GM12801 (cell line): ENCODE data around the gene KCNJ10.

Source experiments
- CTCF ChIP-seq: IDR thresholded peaks from one replicate; pipeline ENCODE4 v1.5.1; 2011; ENCODE audit warnings: control low read depth; ENCODE audit not compliant: insufficient read length; ENCODE audit errors: extremely low read depth

The KCNJ10 gene

GRCh38 chr1:160030657-160031364, 39.1 kb downstream of the KCNJ10 start:
- no peak for TF ChIP-seq CTCF

GRCh38 chr1:160028426-160028825, 41.5 kb downstream of the KCNJ10 start:
- TF ChIP-seq CTCF = no peak

GRCh38 chr1:160025314-160025713, 44.6 kb downstream of the KCNJ10 start:
- no peak for TF ChIP-seq CTCF

GRCh38 chr1:160024195-160024905, 45.6 kb downstream of the KCNJ10 start:
- TF ChIP-seq CTCF = no peak

- no peak for TF ChIP-seq CTCF
Measured at GRCh38 chr1:160022330-160023310, 47.3 kb downstream of the KCNJ10 start.

- no peak for TF ChIP-seq CTCF
Measured at GRCh38 chr1:160021376-160022074, 48.4 kb downstream of the KCNJ10 start.
